ENCODE data around the gene MYO5B. TPM values are rescaled to one million over a fixed set of nuclear protein-coding genes. Genes with fewer than 3 reads are reported as not detected.

The MYO5B gene
- total RNA-seq, 6 experiments from 2014 or later, result 0.17 to 0.28 TPM; not detected in 4

- Mint-ChIP-seq H3K4me1 (ENCODE audit: low read depth) (no peaks in the 10 kb centered on the region), H3K36me3 (ENCODE audit: low read depth) (no peaks in the 10 kb centered on the region), H3K4me3 (no peak overlapping the region), H3K27me3 (ENCODE audit: insufficient read depth) (peaks cover 17% of the 10 kb centered on the region), H3K9me3 (no peaks in the 10 kb centered on the region), H3K27ac (no peak overlapping the region)
- DNase-seq, result no peak
- TF ChIP-seq CTCF (IDR thresholded peaks at IDR 0.05), result no peak
Observed at GRCh38 chr18:50159654-50160046, 35.3 kb downstream of the MYO5B start.

GRCh38 chr18:50158866-50159653 lies 35.9 kb downstream of the MYO5B start:
- H3K9me3 Mint-ChIP-seq, result no peaks in the 10 kb centered on the region
- H3K36me3 Mint-ChIP-seq (ENCODE audit: low read depth), result no peaks in the 10 kb centered on the region
- H3K4me3 Mint-ChIP-seq, result no peak overlapping the region
- H3K4me1 Mint-ChIP-seq (ENCODE audit: low read depth), result no peaks in the 10 kb centered on the region
- H3K27ac Mint-ChIP-seq, result no peak overlapping the region
- no peak for TF ChIP-seq CTCF (IDR thresholded peaks at IDR 0.05)
- peaks cover 17% of the 10 kb centered on the region for H3K27me3 Mint-ChIP-seq (ENCODE audit: insufficient read depth)
- DNase-seq, result no peak

- no peaks in the 10 kb centered on the region; the same call in 1 of the 2 replicates for H3K9me3 Mint-ChIP-seq
- no peak overlapping the region for H3K4me3 Mint-ChIP-seq
- no peak for TF ChIP-seq CTCF (IDR thresholded peaks at IDR 0.05)
- no peaks in the 10 kb centered on the region for H3K4me1 Mint-ChIP-seq (ENCODE audit: low read depth)
- DNase-seq, result no peak
- no peak overlapping the region for H3K27ac Mint-ChIP-seq
- peaks cover 10% of the 10 kb centered on the region for H3K27me3 Mint-ChIP-seq (ENCODE audit: insufficient read depth)
- no peaks in the 10 kb centered on the region for H3K36me3 Mint-ChIP-seq (ENCODE audit: low read depth)
Observed at GRCh38 chr18:50155406-50155805, 39.5 kb downstream of the MYO5B start.

- H3K36me3 Mint-ChIP-seq (ENCODE audit: low read depth), result no peaks in the 10 kb centered on the region
- no peak for DNase-seq
- no peak for TF ChIP-seq CTCF (IDR thresholded peaks at IDR 0.05)
- no peak overlapping the region for H3K4me3 Mint-ChIP-seq
- no peaks in the 10 kb centered on the region; the same call in 1 of the 2 replicates for H3K9me3 Mint-ChIP-seq
- H3K4me1 Mint-ChIP-seq (ENCODE audit: low read depth), result no peaks in the 10 kb centered on the region
- H3K27ac Mint-ChIP-seq, result no peak overlapping the region
- H3K27me3 Mint-ChIP-seq (ENCODE audit: insufficient read depth), result peaks cover 6% of the 10 kb centered on the region
Observed at GRCh38 chr18:50154420-50154819, 40.5 kb downstream of the MYO5B start.

GRCh38 chr18:50152900-50153299 lies 42.0 kb downstream of the MYO5B start:
- no peaks in the 10 kb centered on the region; the same call in 1 of the 2 replicates for H3K9me3 Mint-ChIP-seq
- peaks cover 3% of the 10 kb centered on the region; the same call in 1 of the 2 replicates for H3K27me3 Mint-ChIP-seq (ENCODE audit: insufficient read depth)
- no peak for DNase-seq
- H3K4me1 Mint-ChIP-seq (ENCODE audit: low read depth), result no peaks in the 10 kb centered on the region
- no peaks in the 10 kb centered on the region for H3K36me3 Mint-ChIP-seq (ENCODE audit: low read depth)
- TF ChIP-seq CTCF (IDR thresholded peaks at IDR 0.05), result no peak
- no peak overlapping the region for H3K27ac Mint-ChIP-seq
- no peak overlapping the region for H3K4me3 Mint-ChIP-seq

Measured in HFFc6 (cell line).